HepG2 (cell line): Measurements from ENCODE around the gene SH2D6. TPM values are rescaled to one million over a fixed set of nuclear protein-coding genes. Genes with fewer than 3 reads are reported as not detected.
"Not testable (repeated sequence)": the region's sequence is repeated elsewhere in the genome, so short reads cannot be mapped to it uniquely, and the experiment has no call there.

ENCODE experiments used
- ATAC-seq: fragments of 200-7000 bp; cut with Tn5 transposase; 3 replicates; pipeline ENCODE4 v1.9.1; 2020; ENCODE audit warnings: mild to moderate bottlenecking, moderate library complexity
- BruUV-seq: library from RNA; stranded (reverse); fragments of 400-500 nt; replicated peaks from 2 replicates; lab custom pipeline; 2021; lab: Mats Ljungman, UMichigan
- CTCF ChIA-PET: fragments of 300-600 bp; formaldehyde crosslinking; extraction: SDS; loops from one replicate; lab custom pipeline; 2021; ENCODE audit warnings: low total read pairs, inconsistent platforms, low intra/inter-chr PET ratio; lab: Yijun Ruan, JAX
- POLR2A ChIA-PET: fragments of 350-600 bp; sonication (Branson Sonifier 250); formaldehyde crosslinking; loops from one replicate; lab custom pipeline; 2020; ENCODE audit warnings: antibody characterized with exemption, inconsistent platforms; lab: Yijun Ruan, JAX
- DNase-seq: peaks from one replicate; pipeline ENCODE4 v3.0.0-alpha.2; 2015; ENCODE audit warnings: low spot score
- FAIRE-seq: peaks from 3 replicates; lab custom pipeline; 2011; peaks lifted over from hg19 to GRCh38; lab: Jason Lieb, UNC
- H2AFZ ChIP-seq: one replicate; pipeline ENCODE4 v1.6.1; 2011; ENCODE audit warnings: low read length, inconsistent platforms
- H3K27ac ChIP-seq: fragments of 300-600 bp; 3 replicates; pipeline ENCODE4 v1.8.0; 2011; ENCODE audit warnings: mixed run types, mild to moderate bottlenecking, mixed read lengths, low read length, inconsistent platforms; ENCODE audit not compliant: insufficient read depth; ENCODE audit errors: extremely low read length
- H3K27me3 ChIP-seq, 2 experiments: fragments of 200-600 bp in 1 of 2; 2 replicates in 1 of 2; 3 replicates in 1 of 2; pipeline versions ENCODE4 v1.6.0 to v1.8.0; 2011; ENCODE audit warnings: low read length in 2 of 2, mild to moderate bottlenecking in 2 of 2, moderate library complexity in 2 of 2, inconsistent platforms in 1 of 2; ENCODE audit not compliant: insufficient read depth in 2 of 2, control insufficient read depth in 1 of 2
- H3K36me3 ChIP-seq, 2 experiments: fragments of 200-600 bp in 1 of 2; replicated peaks in 1 of 2; 2 replicates in 1 of 2; 3 replicates in 1 of 2; pipeline versions ENCODE4 v1.5.1 to v1.8.0; 2011; ENCODE audit warnings: low read length in 2 of 2, inconsistent platforms in 1 of 2; ENCODE audit not compliant: insufficient read depth in 2 of 2, control insufficient read depth in 1 of 2
- H3K4me1 ChIP-seq: 2 replicates; pipeline ENCODE4 v1.5.1; 2012; ENCODE audit warnings: low read length, inconsistent platforms; ENCODE audit not compliant: insufficient read depth
- H3K4me2 ChIP-seq: 2 replicates; pipeline ENCODE4 v1.6.0; 2011; ENCODE audit warnings: low read depth, low read length, inconsistent platforms
- H3K4me3 ChIP-seq, 3 experiments: fragments of 200-600 bp in 1 of 3; sonication (generic), shearing (Covaris generic) in 1 of 3; replicated peaks in 1 of 3; 2 replicates each; pipeline ENCODE4 v1.5.1; 2011 to 2016; ENCODE audit warnings: low read length in 3 of 3, inconsistent platforms in 2 of 3, low read depth in 2 of 3, mild to moderate bottlenecking in 2 of 3, control low read depth in 1 of 3, mixed read lengths in 1 of 3; ENCODE audit not compliant: insufficient read depth in 1 of 3
- H3K79me2 ChIP-seq: one replicate; pipeline ENCODE4 v1.6.1; 2011; ENCODE audit warnings: low read length, inconsistent platforms; ENCODE audit not compliant: insufficient read depth
- H3K9ac ChIP-seq: 2 replicates; pipeline ENCODE4 v1.6.0; 2011; ENCODE audit warnings: mild to moderate bottlenecking, low read depth, low read length, inconsistent platforms; ENCODE audit not compliant: insufficient read depth
- H3K9me3 ChIP-seq: 2 replicates; pipeline ENCODE4 v1.5.1; 2012; ENCODE audit warnings: mild to moderate bottlenecking, low read length
- H4K20me1 ChIP-seq: 2 replicates; pipeline ENCODE4 v1.6.0; 2011; ENCODE audit warnings: inconsistent platforms, mild to moderate bottlenecking, low read length, moderate library complexity; ENCODE audit not compliant: insufficient read depth
- ESRRA ChIP-seq: sonication (generic); formaldehyde crosslinking; IDR thresholded peaks from 2 replicates; pipeline ENCODE4 v1.5.1; 2020; ENCODE audit warnings: mild to moderate bottlenecking, low read depth, missing genetic modification reagents
- HIVEP1 ChIP-seq: sonication (generic); formaldehyde crosslinking; IDR thresholded peaks from 2 replicates; pipeline ENCODE4 v1.4.0; 2020; ENCODE audit warnings: mild to moderate bottlenecking, missing genetic modification reagents
- MZF1 ChIP-seq: sonication (generic); formaldehyde crosslinking; IDR thresholded peaks from 2 replicates; pipeline ENCODE4 v1.8.1; 2023; ENCODE audit warnings: mild to moderate bottlenecking, missing genetic modification reagents, borderline replicate concordance
- SNAPC2 ChIP-seq: sonication (generic); formaldehyde crosslinking; IDR thresholded peaks from 2 replicates; pipeline ENCODE4 v1.8.1; 2022; ENCODE audit warnings: mild to moderate bottlenecking, missing genetic modification reagents
- TCF12 ChIP-seq, 2 experiments: fragments of 450-650 bp in 1 of 2; sonication (generic) in 1 of 2; formaldehyde crosslinking in 1 of 2; IDR thresholded peaks; 2 replicates each; pipeline versions ENCODE4 v1.6.1 to v1.8.0; 2017 to 2022; ENCODE audit warnings: antibody characterized with exemption in 1 of 2, mild to moderate bottlenecking in 1 of 2, missing genetic modification reagents in 1 of 2, moderate library complexity in 1 of 2
- ZNF383 ChIP-seq: sonication (generic); formaldehyde crosslinking; IDR thresholded peaks from 2 replicates; pipeline ENCODE4 v1.4.0; 2020; ENCODE audit warnings: missing genetic modification reagents, mild to moderate bottlenecking, borderline replicate concordance
- WGBS: methylation state at CpG from one replicate; pipeline ENCODE4 v1.1.6; 2017; ENCODE audit warnings: low lambda C conversion rate; 5-methylcytosine and 5-hydroxymethylcytosine counted together
- in situ Hi-C: cut with HindIII; loops from 2 replicates; pipeline ENCODE4 v1.10.0; 2017; ENCODE audit warnings: low pct_unique_long_range_greater_than_20kb; ENCODE audit not compliant: extremely low pct_ligation_motif_present
- intact Hi-C: fragments of 100-400 bp; cut with micrococcal nuclease; formaldehyde crosslinking; loops from one replicate; pipeline ENCODE4 v1.10.0; 2022; ENCODE audit not compliant: unreplicated experiment
- polyA plus RNA-seq, 8 experiments: library from polyadenylated mRNA; depleted of rRNA in 3 of 8; stranded (reverse) in 7 of 8; unstranded in 1 of 8; fragments of >200 nt; fragmentation: Illumina TruSeq in 4 of 8; extraction: Trizol in 4 of 8; gene quantifications; 2 replicates each; pipeline versions ENCODE4 v1.2.1 to v1.2.3, GENCODE V29; 2011 to 2016; ENCODE audit warnings: low read depth in 4 of 8, missing spikeins in 1 of 8, mixed read lengths in 1 of 8; ENCODE audit not compliant: insufficient read depth in 1 of 8
- total RNA-seq, 5 experiments: library from RNA; depleted of rRNA; stranded (reverse); fragments of >200 nt; fragmentation: Illumina TruSeq; extraction: Trizol; gene quantifications; 2 replicates each; pipeline ENCODE4 v1.2.3, GENCODE V29; 2016; ENCODE audit warnings: low read depth in 1 of 5
- TF ChIP-seq, protein P1 (sequence below): IDR thresholded peaks from 2 replicates; pipeline ENCODE4 v1.6.1; 2016; ENCODE audit warnings: low read depth, missing genetic modification reagents, missing compliant biosample characterization
- TF ChIP-seq, protein P2 (sequence below): sonication (generic); formaldehyde crosslinking; IDR thresholded peaks from 2 replicates; pipeline ENCODE4 v1.8.1; 2022; ENCODE audit warnings: mild to moderate bottlenecking, missing genetic modification reagents
- TF ChIP-seq, protein P3 (sequence below): sonication (generic); formaldehyde crosslinking; conservative IDR thresholded peaks from 2 replicates; pipeline ENCODE4 v1.4.0; 2020; ENCODE audit warnings: mild to moderate bottlenecking, missing genetic modification reagents, moderate library complexity

The SH2D6 gene
- total and polyA plus RNA-seq, 2 of the 13 experiments (the other 11 are each of a cell fraction or from before 2014, with no cell fraction given): 0.11 to 0.26 TPM

DNA sequence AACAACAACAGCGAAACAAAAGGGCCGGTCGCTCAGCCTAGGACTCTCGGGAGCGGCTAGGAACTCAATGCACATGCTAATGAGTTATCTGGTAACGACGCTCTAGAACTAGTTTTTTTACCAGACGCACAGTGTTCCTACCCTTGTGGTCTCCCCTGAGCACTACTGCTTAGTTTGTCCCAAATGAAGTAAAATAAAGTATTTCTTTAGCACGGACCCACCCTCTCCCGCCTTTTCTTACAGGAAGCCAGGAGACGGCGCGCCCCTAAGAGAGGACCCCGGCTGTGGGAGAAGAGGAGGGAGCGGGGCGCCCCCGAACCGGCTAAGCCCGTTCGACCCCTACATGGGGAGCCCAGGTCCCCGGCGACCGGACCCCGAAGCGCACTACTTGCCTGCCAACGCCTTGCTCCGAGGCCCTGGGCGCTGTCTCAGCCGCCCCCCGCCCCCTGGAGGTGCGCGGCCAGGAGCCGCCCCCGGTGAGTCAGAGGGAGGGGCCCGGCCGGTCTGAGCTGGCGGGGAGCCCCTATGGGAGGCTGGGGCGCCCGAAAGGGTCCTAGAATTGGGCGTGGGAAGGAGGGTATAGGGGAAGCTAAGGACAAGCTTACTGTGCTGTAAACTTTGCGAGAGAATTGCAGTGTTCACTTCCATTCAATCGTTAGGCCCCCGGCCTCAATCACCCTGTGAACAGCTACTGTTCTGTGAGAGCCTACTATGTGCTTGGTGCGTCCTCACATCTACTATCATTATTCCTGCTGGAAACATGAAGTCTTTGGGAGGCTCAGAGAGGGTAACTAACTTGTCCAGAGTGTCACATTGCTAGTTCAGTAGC is 4.7 kb upstream of the SH2D6 start (continued):
- TF ChIP-seq, protein P1, sequence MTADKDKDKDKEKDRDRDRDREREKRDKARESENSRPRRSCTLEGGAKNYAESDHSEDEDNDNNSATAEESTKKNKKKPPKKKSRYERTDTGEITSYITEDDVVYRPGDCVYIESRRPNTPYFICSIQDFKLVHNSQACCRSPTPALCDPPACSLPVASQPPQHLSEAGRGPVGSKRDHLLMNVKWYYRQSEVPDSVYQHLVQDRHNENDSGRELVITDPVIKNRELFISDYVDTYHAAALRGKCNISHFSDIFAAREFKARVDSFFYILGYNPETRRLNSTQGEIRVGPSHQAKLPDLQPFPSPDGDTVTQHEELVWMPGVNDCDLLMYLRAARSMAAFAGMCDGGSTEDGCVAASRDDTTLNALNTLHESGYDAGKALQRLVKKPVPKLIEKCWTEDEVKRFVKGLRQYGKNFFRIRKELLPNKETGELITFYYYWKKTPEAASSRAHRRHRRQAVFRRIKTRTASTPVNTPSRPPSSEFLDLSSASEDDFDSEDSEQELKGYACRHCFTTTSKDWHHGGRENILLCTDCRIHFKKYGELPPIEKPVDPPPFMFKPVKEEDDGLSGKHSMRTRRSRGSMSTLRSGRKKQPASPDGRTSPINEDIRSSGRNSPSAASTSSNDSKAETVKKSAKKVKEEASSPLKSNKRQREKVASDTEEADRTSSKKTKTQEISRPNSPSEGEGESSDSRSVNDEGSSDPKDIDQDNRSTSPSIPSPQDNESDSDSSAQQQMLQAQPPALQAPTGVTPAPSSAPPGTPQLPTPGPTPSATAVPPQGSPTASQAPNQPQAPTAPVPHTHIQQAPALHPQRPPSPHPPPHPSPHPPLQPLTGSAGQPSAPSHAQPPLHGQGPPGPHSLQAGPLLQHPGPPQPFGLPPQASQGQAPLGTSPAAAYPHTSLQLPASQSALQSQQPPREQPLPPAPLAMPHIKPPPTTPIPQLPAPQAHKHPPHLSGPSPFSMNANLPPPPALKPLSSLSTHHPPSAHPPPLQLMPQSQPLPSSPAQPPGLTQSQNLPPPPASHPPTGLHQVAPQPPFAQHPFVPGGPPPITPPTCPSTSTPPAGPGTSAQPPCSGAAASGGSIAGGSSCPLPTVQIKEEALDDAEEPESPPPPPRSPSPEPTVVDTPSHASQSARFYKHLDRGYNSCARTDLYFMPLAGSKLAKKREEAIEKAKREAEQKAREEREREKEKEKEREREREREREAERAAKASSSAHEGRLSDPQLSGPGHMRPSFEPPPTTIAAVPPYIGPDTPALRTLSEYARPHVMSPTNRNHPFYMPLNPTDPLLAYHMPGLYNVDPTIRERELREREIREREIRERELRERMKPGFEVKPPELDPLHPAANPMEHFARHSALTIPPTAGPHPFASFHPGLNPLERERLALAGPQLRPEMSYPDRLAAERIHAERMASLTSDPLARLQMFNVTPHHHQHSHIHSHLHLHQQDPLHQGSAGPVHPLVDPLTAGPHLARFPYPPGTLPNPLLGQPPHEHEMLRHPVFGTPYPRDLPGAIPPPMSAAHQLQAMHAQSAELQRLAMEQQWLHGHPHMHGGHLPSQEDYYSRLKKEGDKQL (CRISPR knock-in tag): no peak
- TF ChIP-seq MZF1 (no peak), ESRRA (CRISPR knock-in tag) (no peak), TCF12 (IDR thresholded peaks at IDR 0.05) (no peak), TCF12 (CRISPR knock-in tag; IDR thresholded peaks at IDR 0.05) (0 out of 2 replicates have a peak, but pooled peaks have one; percentile 20), SNAPC2 (CRISPR knock-in tag) (no peak), HIVEP1 (CRISPR knock-in tag) (no peak), ZNF383 (CRISPR knock-in tag) (no peak)
- TF ChIP-seq, protein P2, sequence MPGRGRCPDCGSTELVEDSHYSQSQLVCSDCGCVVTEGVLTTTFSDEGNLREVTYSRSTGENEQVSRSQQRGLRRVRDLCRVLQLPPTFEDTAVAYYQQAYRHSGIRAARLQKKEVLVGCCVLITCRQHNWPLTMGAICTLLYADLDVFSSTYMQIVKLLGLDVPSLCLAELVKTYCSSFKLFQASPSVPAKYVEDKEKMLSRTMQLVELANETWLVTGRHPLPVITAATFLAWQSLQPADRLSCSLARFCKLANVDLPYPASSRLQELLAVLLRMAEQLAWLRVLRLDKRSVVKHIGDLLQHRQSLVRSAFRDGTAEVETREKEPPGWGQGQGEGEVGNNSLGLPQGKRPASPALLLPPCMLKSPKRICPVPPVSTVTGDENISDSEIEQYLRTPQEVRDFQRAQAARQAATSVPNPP (CRISPR knock-in tag): no peak
- TF ChIP-seq, protein P3, sequence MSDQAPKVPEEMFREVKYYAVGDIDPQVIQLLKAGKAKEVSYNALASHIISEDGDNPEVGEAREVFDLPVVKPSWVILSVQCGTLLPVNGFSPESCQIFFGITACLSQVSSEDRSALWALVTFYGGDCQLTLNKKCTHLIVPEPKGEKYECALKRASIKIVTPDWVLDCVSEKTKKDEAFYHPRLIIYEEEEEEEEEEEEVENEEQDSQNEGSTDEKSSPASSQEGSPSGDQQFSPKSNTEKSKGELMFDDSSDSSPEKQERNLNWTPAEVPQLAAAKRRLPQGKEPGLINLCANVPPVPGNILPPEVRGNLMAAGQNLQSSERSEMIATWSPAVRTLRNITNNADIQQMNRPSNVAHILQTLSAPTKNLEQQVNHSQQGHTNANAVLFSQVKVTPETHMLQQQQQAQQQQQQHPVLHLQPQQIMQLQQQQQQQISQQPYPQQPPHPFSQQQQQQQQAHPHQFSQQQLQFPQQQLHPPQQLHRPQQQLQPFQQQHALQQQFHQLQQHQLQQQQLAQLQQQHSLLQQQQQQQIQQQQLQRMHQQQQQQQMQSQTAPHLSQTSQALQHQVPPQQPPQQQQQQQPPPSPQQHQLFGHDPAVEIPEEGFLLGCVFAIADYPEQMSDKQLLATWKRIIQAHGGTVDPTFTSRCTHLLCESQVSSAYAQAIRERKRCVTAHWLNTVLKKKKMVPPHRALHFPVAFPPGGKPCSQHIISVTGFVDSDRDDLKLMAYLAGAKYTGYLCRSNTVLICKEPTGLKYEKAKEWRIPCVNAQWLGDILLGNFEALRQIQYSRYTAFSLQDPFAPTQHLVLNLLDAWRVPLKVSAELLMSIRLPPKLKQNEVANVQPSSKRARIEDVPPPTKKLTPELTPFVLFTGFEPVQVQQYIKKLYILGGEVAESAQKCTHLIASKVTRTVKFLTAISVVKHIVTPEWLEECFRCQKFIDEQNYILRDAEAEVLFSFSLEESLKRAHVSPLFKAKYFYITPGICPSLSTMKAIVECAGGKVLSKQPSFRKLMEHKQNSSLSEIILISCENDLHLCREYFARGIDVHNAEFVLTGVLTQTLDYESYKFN (CRISPR knock-in tag): no peak

DNA sequence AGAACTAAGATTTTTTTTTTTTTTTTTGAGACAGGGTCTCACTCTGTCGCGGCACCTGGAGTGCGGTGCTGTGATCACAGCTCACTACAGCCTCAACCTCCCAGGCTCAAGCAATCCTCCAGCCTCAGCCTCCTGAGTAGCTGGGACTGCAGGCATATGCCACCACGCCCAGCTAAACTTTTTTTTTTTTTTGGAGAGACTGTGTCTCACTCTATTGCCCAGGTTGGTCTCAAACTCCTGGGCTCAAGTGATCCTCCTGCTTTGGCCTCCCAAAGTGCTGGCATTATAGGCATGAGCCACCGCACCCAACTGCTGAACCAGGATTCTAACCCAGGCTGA is 4.1 kb upstream of the SH2D6 start:
- CTCF ChIA-PET, intact Hi-C loops, H3K9ac ChIP-seq, H2AFZ ChIP-seq, H4K20me1 ChIP-seq, H3K36me3 ChIP-seq, H3K27me3 ChIP-seq, H3K9me3 ChIP-seq, FAIRE-seq, DNase-seq, H3K4me3 ChIP-seq, ATAC-seq, H3K4me2 ChIP-seq, H3K27ac ChIP-seq, H3K79me2 ChIP-seq, in situ Hi-C loops, BruUV-seq: not testable (repeated sequence)
- POLR2A ChIA-PET: interaction anchor here (0.9 to 3.0 kb wide), 3 partner anchors 60 to 125 kb away, joined by 3 to 18 read pairs (median 3); partner anchors contain the start of genes ELMOD3, MAT2A, RETSAT and TGOLN2
- peaks cover 80% of the 10 kb centered on the region for H3K4me1 ChIP-seq
- WGBS: 95% methylated on average over 5 of the region's 5 CpGs
